ENCODE measurements around the gene SNRPA1. TPM values are rescaled to one million over a fixed set of nuclear protein-coding genes. Genes with fewer than 3 reads are reported as not detected.

SNRPA1 gene
- total RNA-seq, 1 experiment from 2014 or later, result 43.0 TPM

DNA sequence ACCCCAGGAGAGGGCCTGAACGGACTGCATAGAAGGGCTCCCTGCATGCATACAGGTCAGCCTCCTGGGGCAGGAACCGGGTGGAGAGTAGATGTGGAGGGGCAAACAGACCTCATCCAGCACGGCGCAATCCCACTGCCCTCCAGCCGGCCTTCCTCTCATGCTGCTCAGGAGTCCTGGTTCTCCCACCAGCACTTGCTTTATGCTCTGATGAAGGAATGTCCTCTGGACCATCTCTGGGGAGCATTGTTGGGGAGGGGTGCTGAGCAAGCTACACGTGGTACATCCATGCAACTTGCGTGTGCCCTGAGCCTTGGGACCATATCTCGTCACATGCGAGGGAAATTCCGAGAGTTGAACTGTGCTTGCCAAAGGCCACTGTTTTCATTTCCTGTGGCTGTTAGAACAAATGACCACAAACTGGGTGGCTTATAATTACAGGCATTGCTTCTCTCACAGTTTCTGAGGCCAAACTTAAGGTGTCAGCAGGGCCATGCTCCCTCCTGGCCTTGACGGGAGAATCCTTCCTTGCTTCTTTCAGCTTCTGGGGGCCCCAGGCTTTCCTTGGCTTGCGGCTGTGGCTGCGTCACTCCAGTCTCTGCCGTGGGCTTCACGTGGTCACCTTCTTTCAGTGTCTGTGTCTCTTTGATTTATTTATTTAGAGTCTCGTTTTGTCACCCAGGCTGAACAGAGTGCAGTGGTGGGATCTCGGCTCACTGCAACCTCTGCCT is 30.0 kb downstream of the SNRPA1 start:
- peak; percentile 51 for DNase-seq (ENCODE audit: low read depth)

DNA sequence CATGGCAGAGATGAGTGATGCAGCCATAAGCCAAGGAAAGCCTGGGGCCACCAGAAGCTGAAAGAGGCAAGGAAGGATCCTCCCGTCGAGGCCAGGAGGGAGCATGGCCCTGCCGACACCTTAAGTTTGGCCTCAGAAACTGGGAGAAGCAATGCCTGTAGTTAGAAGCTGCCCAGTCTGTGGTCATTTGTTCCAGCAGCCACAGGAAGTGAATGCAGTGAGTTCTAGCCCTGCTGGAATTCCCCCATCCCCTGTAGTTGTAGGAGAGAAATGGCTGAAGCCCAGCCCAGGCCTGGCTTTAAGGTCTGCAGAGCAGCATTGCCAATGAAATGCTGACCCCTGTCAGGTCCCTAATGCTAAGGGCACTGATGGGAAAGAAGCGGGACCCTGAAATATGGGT is 31.0 kb downstream of the SNRPA1 start:
- peak; percentile 58 for DNase-seq (ENCODE audit: low read depth)

DNA sequence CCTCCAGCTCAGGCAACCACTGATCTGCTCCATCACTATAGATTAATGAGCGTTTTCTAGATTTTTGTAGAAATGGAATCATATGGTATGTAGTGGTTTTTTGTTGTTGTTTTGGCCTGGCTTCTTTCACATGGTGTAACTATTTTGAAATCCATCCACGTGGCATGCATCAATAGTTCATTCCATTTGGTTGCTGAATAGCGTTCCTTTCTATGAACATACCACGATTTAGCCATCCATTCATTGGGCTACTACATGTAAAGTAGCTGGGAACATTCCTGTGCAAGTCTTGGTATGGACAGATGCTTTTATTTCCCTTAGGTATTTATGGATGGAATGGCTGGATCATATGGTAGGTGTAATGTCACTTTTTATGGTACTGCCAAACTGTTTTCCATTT is 32.5 kb downstream of the SNRPA1 start:
- DNase-seq (ENCODE audit: low read depth), result no peak

DNA sequence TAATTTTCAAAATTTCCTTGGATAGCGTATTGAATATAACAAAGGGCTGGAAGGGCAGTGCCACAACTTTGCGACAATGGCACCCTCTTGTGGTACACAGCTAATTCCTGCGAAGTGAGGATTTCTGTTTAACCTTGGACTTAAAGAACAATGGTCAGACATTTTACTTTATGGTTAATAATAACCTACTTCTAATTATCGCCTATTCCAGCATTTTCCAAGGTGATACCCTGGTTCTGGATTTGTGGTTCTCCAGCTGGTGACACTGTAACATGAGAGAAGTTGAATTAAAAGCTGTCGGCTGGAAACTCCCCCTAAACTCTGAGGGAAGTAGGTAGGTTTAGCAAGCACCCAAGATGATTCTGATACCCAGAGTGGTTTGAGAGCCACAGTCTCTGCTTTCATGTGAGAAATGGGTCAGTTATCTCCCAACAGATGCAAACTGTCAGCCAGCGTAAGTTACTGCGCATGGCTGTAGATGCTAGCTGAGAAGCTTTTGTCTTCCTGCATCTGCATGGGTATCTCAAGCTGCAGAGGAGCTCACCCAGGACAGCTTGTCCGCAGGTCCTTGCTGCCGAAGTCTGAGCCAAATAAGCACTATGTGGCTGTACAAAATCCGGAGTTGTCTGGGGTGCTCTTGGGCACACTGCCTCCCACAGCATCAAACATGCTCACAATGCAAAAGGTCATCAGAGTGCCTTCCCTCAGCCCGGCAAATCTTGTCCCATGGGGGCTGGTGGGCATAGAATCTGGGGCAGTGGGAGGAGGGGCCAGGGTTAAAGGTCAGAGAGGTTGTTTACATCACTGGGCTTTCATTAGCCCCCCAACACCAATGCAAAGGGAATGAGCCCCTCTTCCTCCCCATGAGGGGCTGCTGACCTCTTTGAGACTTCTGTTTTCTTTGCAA is 36.6 kb downstream of the SNRPA1 start:
- peak; percentile 72 for DNase-seq (ENCODE audit: low read depth)

DNA sequence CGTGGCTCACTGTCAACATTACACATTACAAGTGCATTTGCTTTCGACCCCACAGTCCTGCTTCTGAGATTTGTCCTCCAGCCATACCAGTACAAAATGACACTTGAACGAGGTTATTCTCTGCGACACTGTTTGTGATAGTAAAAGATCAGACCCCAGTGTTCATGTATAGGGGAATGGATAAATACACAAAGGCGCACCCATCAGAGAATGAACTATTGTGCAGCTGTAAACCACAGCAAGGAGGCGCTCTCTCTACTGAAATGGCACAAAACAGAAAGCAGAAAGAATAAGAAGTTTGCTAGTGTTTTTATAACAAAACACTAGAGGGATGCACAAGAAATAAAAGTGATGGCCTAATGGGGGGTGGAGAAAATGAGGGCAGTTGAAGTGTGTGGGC is 38.3 kb downstream of the SNRPA1 start:
- no peak for DNase-seq (ENCODE audit: low read depth)

DNA sequence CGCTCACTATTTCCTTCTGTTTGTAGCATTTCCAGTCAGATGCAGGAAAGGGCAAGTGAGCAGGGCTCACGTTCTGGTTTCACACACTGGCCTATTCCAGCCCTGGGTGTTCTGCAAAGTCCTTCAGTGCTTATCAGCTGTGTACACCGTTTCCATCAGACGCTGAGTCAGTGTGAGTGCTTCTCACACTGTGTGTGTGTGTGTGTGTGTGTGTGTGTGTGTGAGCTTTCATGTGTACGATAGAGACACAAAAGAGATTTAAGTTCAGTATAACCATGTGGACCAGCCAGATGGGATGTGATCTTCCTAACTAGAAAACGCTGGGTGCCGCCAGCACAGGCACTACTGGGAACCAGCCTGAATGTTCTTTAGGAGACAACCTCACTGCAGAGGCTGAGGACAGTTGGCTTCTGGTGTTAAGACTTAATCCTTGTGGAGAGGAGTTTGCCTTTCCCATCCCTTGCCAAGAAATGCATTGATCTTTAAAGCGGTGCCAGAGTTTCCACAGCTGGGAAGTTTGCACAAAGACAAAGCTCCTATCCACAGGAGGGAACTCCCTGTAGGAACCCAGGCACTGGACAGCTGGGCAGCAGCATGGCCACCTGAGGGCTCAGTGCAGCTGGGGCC is 39.3 kb downstream of the SNRPA1 start:
- peak; percentile 45 for DNase-seq (ENCODE audit: low read depth)

DNA sequence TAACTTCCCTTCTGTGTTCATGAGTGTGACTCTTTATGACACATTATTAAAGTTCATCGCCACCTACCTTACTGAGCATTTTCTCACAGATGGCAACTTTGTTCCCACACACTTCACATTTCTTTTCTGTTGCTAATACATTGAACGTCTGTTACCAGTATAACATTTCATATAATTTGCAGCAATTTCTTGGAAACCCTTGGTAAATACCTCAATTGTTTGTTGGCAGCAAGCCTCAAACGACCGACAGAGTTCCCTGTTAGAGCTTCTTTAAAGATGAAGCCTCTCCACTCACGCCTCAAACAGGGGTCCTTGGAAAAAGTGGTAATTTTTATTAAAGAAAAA is 40.0 kb downstream of the SNRPA1 start:
- DNase-seq (ENCODE audit: low read depth), result no peak

DNA sequence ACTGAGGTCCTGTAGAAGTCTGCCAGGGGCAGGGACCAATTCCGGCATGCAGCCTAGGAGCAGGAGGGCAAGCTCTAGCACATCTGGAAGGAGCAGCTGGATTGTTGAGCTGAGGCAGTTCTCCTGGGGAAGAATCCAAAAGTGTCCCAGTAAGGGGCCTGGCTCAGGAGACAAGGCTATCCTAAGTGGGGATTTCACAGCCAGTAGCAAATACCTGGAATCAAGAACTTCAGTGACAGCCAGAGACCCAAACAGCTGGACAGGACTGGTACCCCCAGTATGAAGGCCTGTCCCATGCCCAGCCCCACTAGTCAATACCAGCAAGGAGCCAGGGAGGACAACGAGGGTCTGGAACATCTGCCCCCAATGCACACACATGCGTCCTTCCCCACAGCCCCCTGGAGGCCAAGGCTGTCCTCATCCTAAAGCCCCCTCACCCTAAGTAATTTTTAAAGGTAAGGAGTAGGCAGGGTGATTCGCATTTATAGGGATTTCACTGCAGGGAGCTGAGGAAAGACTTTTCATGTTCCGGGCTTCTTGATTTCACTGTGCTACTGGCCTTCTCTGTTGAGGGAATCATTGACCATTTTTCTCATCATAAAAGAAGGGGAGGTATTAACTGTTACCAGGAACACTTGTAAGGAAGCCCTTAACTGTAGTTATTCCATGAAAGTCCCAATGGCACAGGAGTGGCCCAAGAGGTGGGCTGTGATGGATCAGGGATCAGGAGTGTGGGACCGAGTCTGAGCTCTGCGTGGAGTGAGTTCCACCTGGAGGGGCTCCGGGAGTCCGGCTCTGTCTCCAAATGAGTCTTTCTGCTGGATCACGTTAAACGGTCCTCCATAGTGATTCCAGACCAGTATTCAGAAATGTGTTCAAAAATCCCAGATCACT is 40.6 kb downstream of the SNRPA1 start:
- DNase-seq (ENCODE audit: low read depth), result no peak

DNA sequence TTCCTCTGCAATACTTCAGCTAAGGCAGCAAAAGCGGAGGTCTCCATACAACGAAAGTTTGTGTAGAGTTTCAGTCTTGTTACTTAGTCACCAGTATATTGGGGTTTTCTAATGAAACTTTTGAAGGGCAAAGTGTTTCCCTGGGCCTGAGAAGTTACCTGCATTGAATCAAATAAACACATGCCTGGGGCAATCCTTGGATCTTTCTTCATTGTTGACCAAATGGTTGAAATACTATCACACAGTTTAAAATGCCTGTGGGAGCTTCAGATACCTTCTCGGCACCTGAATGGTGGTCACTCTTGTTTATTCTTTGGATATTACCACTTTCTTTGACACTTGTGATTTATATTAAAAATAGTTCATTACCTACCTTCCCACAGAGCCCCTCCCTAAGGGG is 42.2 kb downstream of the SNRPA1 start:
- DNase-seq (ENCODE audit: low read depth), result no peak

DNA sequence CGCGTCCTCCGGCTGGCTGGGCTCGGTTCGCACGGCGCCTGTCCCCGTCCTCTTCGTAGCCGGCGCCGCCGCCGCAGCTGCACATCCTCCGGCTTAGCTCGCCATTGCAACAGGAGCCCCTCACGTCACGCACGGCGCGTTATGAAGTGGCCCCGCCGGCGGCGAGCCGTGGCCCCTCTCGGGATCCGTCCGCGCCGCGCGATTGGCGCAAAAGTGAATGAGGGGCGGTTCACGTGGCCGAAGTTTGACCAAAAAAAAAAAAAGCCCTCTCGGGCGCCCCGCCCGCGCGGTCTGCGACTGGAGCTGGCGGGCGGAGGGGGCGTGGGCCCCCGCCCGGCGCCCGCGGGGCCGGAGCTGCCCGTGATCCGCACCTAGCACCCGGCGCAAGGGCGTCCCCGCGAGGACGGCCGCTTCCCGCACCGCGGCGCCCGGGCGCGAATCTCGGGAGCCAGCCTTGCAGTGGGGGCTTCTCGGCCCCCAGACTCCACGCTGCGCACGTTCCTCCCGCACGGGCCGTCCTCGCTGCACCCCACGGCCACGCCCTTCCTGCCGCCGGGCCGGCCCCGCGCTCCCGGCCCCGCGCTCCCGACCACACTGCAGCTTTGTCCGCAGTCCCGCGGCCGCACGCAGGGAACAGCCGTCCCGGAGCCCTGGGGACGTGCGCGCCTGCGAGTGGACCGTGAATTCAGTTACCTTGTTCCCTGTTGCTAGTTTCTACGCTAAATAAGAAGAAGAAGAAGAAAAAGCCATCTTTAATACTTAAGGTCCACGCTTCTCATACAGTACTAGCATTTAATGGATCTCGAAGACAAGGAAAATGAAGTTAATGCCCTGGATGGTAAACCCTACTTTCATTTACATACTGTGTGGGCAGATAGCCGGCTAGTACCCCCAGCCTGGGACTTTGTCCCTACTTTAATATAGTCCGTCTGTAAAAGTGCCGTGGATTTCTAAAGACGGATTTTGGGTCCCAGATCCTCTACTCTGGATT is 42.9 kb downstream of the SNRPA1 start, which contains the start of gene CHSY1:
TSS of gene CHSY1 (minus strand) at position 219 of the 991 bp plus-strand sequence. CDS start 592 bp downstream, outside the sequence.
- peak; percentile 95 for DNase-seq (ENCODE audit: low read depth)

DNA sequence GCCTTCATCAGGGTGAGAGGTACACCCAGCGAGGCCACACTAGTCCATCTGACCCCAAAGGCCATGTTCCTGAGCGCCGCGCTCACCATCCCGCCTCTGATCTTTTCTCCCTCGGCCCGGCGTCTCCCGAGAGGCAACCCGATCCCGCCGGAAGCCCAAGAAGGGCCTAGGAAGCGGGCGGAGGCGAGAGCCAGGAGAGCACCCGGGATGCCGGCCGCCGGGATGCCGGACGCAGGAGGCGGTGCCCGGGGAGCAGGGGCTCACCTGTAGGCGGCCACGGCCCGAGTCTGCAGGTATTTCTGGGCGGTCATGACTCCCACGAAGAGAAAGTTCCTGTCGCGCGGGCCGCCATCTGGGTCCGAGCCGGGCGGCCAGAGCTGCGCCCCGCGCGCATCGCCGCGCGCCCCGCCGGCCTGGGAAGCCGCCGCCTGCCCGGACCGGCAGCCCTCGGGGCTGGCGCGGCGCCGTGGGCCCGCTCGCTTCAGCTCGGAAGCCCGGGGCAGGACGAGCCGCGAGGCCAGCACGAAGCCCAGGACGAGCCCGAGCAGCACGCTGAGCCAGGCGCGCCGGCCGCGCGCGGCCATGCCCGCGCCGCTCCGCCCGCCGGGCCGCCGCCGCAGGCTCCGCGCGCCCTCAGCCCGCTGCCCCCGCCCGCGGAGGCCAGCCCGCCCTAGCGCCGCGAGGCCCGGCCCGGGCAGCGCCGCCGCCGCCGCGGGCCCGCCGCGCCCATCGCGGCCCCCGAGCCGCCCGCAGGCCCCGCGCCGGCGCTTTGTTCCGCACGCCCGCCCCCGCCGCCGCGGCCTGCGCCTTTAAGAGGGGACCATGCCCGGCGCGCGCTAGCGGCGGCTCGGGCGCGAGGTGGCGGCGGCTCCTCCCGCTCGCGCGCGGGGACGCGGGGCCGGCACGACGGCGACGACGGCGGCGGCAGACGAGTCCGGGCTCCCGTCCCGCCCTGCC is 43.9 kb downstream of the SNRPA1 start:
- DNase-seq (ENCODE audit: low read depth), result peak; percentile 40

DNA sequence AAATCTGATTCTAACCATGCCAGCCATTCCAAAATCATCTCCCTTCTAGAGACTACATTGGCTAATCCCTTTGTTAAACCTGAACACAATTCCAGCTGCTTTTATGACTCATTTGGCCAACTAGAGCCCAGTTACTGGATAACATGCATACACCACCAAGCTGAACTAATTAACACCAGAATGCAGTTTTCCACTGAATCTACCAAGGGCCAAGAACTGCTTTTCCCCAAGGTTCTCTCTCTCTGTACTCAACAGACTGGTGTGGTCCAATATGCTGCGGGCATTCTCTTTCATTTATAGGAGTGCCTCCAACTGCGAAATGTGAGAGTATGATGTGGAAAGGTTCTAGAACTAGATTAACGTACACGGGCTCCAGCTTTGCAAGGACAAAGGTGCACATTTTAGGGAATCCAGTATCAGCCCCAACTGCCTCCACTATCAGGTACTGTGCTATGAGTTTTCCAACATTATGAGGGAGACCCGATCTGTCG is 44.7 kb downstream of the SNRPA1 start:
- peak; percentile 94 for DNase-seq (ENCODE audit: low read depth)

DNA sequence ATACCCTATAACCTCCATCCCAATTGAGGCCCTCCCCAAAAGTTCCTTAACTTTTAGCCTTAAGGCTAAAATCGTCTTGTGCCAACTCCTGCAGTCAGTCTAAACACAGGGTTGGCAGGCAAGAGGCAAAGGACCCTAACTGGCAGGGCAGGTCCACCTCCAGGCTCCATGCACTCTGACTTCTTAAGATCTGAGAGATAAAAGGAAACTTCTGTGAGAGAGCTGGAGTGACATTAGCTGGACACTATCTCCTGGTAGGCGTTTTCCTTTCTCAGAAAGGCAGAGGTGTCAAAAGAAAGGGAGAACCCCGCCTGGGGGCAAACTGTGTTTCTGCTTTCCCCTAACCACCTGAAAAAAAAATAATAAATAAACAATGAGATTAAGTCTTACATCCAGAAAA is 46.8 kb downstream of the SNRPA1 start:
- DNase-seq (ENCODE audit: low read depth), result no peak

DNA sequence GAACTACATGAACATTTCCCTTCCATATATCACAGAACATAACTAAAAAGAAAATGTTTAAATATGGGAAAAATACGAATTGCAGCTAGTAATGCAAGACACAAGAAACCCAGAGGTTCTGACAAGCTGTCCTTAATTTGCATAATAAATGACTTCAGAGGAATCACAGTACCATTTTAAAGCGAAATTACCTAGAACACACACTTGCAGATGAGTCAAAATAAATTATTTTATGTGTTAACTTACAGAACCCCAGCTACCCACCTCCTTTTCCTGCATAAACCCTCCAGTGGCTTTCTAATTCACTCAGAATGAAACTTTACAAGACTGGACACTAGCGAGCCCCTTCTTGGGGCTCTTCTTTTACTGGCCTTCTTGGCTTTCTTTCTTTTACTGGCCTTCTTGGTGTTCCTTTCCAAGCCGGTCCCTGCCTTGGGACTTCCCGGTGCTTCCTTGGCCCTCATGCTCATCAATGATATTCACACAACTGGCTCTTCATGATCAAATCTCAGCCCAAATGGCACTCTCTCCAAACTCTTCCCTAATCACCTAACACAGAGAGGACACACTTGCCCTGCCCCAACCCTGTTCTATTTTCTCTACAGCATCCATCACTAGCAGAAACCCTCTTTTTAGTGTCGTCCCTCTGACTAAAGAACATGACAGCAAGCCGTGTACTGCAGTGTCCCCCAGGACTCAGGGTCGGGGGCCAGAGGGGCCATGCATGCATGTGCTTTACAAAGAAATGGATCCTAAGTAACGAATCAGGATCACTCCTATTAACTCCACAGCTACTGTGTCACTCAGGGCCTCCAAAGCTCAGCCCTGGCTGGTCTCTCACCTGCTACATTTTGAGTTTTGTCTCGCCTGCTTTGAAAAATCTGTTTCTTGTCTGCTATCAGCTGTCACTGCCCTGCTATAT is 48.0 kb downstream of the SNRPA1 start:
- DNase-seq (ENCODE audit: low read depth), result no peak

DNA sequence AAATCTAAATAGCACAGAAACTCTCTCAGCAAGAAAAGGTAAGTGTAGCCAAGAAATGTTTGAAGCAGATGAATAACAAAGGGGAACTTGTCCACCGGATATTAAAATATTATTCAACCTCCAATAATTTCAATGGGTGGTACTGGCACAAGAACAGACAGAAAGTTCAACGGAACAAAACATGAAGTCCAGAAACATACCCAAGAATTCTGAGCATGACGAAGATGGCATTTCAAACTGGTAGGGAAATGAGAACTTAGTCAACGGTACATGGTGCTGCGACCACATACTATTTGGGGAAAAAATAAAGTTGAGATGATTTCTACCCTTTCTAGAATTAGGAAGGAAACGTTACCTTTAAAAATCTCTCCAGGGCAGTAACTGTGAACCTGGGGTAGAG is 48.7 kb downstream of the SNRPA1 start:
- DNase-seq (ENCODE audit: low read depth), result no peak

DNA sequence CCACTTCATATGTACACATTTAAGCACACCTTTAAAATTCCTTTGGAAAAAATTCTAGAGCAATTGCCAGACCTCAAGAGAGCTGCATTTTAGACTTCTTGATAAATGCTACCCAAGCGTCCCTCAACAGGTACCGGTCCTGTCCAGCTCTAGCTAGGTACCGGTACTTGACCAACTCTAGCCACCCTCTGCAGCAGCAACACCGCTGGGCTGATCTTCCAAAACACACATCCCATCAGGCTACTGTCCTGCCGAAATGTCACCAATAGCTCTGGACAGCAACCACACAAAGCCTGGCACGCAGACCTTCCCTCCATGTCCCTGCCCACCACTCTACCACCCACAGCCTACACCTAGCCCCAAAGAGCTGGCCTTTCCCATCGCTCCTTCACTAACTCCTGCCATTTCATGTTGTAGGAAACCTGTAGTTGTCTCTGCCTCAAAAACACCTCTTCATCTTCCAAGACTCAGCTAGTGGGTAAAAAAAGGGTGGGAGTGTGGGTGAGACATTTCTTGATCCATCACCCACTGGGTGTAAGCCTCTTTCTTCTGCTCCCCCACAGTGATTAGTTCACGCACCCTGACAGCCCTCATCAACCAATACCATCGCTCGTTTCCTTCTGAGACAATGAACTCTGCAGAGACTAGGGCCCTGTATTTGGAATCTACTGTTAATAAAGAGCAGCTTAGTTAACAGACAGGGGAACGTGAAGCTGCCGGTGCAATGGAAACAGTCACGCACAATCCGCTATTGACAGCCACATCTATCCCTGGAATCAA is 50.0 kb downstream of the SNRPA1 start:
- DNase-seq (ENCODE audit: low read depth), result no peak

All from RPMI7951 (cell line).